Fibroblast of lung (primary cell): Measurements from ENCODE around the gene NMRAL1. TPM values are rescaled to one million over a fixed set of nuclear protein-coding genes. Genes with fewer than 3 reads are reported as not detected.
A peak's percentile ranks its signal among the peaks of the same experiment; 100 is the strongest.

Experiments used
- DNase-seq, 2 donors: peaks; one replicate each; pipeline versions ENCODE4 v3.0.0 to v3.0.0-alpha.2; 2010; ENCODE audit warnings: low read depth in 2 of 2
- H2AFZ ChIP-seq: 2 replicates; pipeline ENCODE4 v1.5.1; 2012; ENCODE audit warnings: low read length, control low read depth, inconsistent platforms
- H3K27ac ChIP-seq: 2 replicates; pipeline ENCODE4 v1.5.1; 2011; ENCODE audit warnings: low read length, control low read depth; ENCODE audit not compliant: insufficient read depth
- H3K27me3 ChIP-seq: 2 replicates; pipeline ENCODE4 v1.5.1; 2011; ENCODE audit warnings: mild to moderate bottlenecking, low read length; ENCODE audit not compliant: control insufficient read depth, insufficient read depth
- H3K36me3 ChIP-seq: 2 replicates; pipeline ENCODE4 v1.5.1; 2011; ENCODE audit warnings: low read length; ENCODE audit not compliant: control insufficient read depth, insufficient read depth
- H3K4me1 ChIP-seq: 2 replicates; pipeline ENCODE4 v1.5.1; 2011; ENCODE audit warnings: low read length; ENCODE audit not compliant: control insufficient read depth, insufficient read depth; ENCODE audit errors: extremely low read depth
- H3K4me2 ChIP-seq: 2 replicates; pipeline ENCODE4 v1.5.1; 2011; ENCODE audit warnings: low read length, control low read depth; ENCODE audit not compliant: insufficient read depth; ENCODE audit errors: extremely low read depth
- H3K4me3 ChIP-seq, 4 experiments: fragments of 200-600 bp in 1 of 4; sonication (generic) in 1 of 4; replicated peaks in 1 of 4; 2 replicates each; pipeline ENCODE4 v1.5.1; 2011 to 2016; ENCODE audit warnings: low read length in 4 of 4, low read depth in 3 of 4, mild to moderate bottlenecking in 3 of 4, control low read depth in 2 of 4, inconsistent platforms in 1 of 4, mixed read lengths in 1 of 4; ENCODE audit not compliant: insufficient read depth in 1 of 4; ENCODE audit errors: control extremely low read depth in 1 of 4
- H3K79me2 ChIP-seq: 2 replicates; pipeline ENCODE4 v1.5.1; 2012; ENCODE audit warnings: mild to moderate bottlenecking, low read length, inconsistent platforms; ENCODE audit not compliant: control insufficient read depth, insufficient read depth
- H3K9ac ChIP-seq: 2 replicates; pipeline ENCODE4 v1.5.1; 2011; ENCODE audit warnings: mild to moderate bottlenecking, low read length, control low read depth; ENCODE audit not compliant: insufficient read depth
- H3K9me3 ChIP-seq: 2 replicates; pipeline ENCODE4 v1.5.1; 2012; ENCODE audit warnings: low read depth, low read length; ENCODE audit not compliant: control insufficient read depth, insufficient read depth
- H4K20me1 ChIP-seq: 2 replicates; pipeline ENCODE4 v1.5.1; 2011; ENCODE audit warnings: low read length; ENCODE audit not compliant: control insufficient read depth, insufficient read depth; ENCODE audit errors: extremely low read depth
- EZH2 ChIP-seq: IDR thresholded peaks from 2 replicates; pipeline ENCODE4 v1.5.1; 2012; ENCODE audit warnings: low read length, control low read depth, mild to moderate bottlenecking; ENCODE audit errors: missing control alignments
- polyA plus RNA-seq, 2 donors: library from polyadenylated mRNA; depleted of rRNA in 1 of 2; stranded (reverse) in 1 of 2; unstranded in 1 of 2; fragments of >200 nt; gene quantifications; 2 replicates each; pipeline ENCODE4 v1.2.1, GENCODE V29; 2011 to 2012; ENCODE audit warnings: missing spikeins in 1 of 2
- total RNA-seq: library from RNA; depleted of rRNA; stranded (reverse); fragments of >200 nt; gene quantifications from 2 replicates; pipeline ENCODE4 v1.2.1, GENCODE V29; 2014
- TF ChIP-seq, protein P1 (sequence below), 2 donors: IDR thresholded peaks in 1 of 2; conservative IDR thresholded peaks in 1 of 2; 1 replicate in 1 of 2; 2 replicates in 1 of 2; pipeline ENCODE4 v1.5.1; 2011 to 2012; ENCODE audit warnings: low read length in 2 of 2, control low read depth in 1 of 2, inconsistent platforms in 1 of 2, low read depth in 1 of 2, mild to moderate bottlenecking in 1 of 2

The NMRAL1 gene
- total and polyA plus RNA-seq, 2 donors (not counting 1 experiment from before 2014, with no cell fraction given), result 33.6 to 73.5 TPM

DNA sequence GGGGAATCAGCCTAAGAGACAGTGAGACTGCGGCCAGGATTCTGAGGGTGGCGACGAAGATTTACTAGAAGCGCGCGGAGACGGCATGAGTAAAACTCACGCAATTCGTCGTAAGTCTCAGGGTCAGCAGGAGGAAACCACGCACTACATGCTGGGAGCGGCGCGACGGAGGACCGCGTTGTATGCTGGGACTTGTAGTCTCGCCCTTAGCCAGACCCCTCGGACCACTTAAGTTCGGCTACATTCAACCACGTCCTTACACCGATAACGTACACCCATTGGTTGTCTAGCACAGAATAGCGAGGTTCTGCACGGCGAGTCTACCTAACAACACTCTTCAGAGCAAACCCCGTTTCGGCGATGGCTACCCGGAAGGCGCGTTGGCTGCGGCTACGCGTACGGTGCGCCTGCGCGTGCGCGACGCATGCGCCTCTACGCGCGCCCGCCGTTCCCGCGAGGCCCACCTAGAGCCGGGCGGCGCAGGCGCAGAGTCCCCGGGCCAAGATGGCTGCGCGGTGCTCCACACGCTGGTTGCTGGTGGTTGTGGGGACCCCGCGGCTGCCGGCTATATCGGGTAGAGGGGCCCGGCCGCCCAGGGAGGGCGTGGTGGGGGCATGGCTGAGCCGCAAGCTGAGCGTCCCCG is 48.9 kb downstream of the NMRAL1 start, which contains the start of gene DNAJA3:
Gene DNAJA3, plus strand, starts transcription at position 491 of the 643 bp plus-strand sequence. Its CDS starts 14 bp downstream, at position 505.
- peak; percentile 96 to 98 for DNase-seq

DNA sequence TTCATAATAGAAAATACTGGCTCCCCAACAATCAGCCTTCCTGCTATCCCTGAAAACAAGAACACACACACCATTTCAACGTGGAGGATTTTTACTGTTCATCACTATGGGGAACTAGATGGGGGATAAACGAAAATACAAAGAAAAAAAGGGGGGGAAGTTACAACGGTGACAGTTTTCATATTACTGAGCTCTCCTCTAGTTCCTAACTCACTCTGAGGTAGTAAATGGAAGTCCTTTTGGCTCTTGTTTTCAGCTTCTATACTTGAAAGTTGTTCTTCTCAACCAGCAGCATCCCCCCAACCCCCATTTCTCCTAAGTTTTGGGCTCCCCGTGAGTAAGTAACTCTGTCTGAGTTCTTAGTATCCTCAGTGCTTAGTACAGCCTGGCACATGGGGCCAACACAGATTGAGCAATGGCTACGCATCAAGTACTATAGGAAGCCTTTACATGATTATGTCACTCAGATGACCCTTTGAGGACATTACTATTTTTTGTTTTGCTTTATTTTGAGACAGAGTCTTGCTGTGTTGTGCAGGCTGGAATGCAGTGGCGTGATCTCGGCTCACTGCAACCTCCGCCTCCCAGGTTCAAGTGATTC is 53.8 kb downstream of the NMRAL1 start:
- no peaks in the 10 kb centered on the region for H4K20me1 ChIP-seq
- no peak for DNase-seq
- peaks cover under 1% of the 10 kb centered on the region for H3K79me2 ChIP-seq
- no peaks in the 10 kb centered on the region for H3K36me3 ChIP-seq
- peaks cover 6% of the 10 kb centered on the region for H3K4me1 ChIP-seq
- H3K4me3 ChIP-seq, result no peak overlapping the region
- H3K9me3 ChIP-seq, result no peaks in the 10 kb centered on the region
- H3K9ac ChIP-seq, result no peak overlapping the region
- no peaks in the 10 kb centered on the region for H3K27me3 ChIP-seq
- no peak for TF ChIP-seq EZH2
- TF ChIP-seq, protein P1, sequence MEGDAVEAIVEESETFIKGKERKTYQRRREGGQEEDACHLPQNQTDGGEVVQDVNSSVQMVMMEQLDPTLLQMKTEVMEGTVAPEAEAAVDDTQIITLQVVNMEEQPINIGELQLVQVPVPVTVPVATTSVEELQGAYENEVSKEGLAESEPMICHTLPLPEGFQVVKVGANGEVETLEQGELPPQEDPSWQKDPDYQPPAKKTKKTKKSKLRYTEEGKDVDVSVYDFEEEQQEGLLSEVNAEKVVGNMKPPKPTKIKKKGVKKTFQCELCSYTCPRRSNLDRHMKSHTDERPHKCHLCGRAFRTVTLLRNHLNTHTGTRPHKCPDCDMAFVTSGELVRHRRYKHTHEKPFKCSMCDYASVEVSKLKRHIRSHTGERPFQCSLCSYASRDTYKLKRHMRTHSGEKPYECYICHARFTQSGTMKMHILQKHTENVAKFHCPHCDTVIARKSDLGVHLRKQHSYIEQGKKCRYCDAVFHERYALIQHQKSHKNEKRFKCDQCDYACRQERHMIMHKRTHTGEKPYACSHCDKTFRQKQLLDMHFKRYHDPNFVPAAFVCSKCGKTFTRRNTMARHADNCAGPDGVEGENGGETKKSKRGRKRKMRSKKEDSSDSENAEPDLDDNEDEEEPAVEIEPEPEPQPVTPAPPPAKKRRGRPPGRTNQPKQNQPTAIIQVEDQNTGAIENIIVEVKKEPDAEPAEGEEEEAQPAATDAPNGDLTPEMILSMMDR (conservative IDR thresholded peaks at IDR 0.05 in 1 of 2, IDR thresholded peaks at IDR 0.05 in 1 of 2; ENCODE audit: low read depth in 1 of 2, low read length in 2 of 2), result no peak
- H3K4me2 ChIP-seq, result no peak overlapping the region
- no peak overlapping the region for H2AFZ ChIP-seq
- no peak overlapping the region for H3K27ac ChIP-seq

More for the DNA sequence above, 48.9 kb downstream of the NMRAL1 start, which contains the start of gene DNAJA3:
- Histone ChIP-seq H3K4me2 (peak within 1 kb of the TSS; percentile 88), H2AFZ (peak within 1 kb of the TSS; percentile 89), H3K9me3 (no peaks in the 10 kb centered on the region), H3K79me2 (peaks cover 38% of the 10 kb centered on the region), H3K9ac (peak within 1 kb of the TSS; percentile 96), H3K27ac (peak within 1 kb of the TSS; percentile 92), H4K20me1 (no peaks in the 10 kb centered on the region), H3K4me1 (peaks cover 7% of the 10 kb centered on the region), H3K4me3 (peak within 1 kb of the TSS; percentile 75 to 99 (median 91)), H3K27me3 (no peaks in the 10 kb centered on the region), H3K36me3 (peaks cover 3% of the 10 kb centered on the region)
- TF ChIP-seq, protein P1 (conservative IDR thresholded peaks at IDR 0.05 in 1 of 2, IDR thresholded peaks at IDR 0.05 in 1 of 2; ENCODE audit: low read depth in 1 of 2, low read length in 2 of 2), result no peak
- no peak for TF ChIP-seq EZH2

DNA sequence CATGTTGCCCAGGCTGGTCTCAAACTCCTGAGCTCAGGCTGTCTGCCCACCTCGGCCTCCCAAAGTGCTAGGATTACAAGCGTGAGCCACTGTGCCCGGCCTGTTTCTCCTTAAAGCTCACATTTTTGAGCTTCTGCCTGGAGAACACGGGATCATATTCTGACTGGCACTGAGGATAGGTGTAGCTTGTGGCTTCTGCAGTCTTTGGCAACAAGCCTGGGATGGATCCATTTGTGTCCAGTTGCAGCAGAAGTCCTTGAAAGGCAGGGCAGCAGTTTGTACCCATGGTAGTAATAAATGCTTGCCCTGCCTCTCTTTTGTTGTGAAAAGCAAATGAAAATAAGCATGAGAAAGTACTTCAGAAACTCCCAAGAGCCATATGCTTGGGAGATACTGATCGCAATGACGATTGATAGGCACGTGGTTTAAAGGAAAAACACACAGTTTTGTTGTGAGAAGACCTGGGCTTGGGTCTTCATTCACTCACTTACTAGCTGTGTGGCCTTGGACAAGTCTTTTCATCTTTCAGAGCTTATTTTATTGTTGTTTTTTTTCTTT is 54.9 kb downstream of the NMRAL1 start:
- no peak for TF ChIP-seq EZH2
- TF ChIP-seq, protein P1 (conservative IDR thresholded peaks at IDR 0.05 in 1 of 2, IDR thresholded peaks at IDR 0.05 in 1 of 2; ENCODE audit: low read depth in 1 of 2, low read length in 2 of 2), result no peak
- no peaks in the 10 kb centered on the region for H3K9me3 ChIP-seq
- DNase-seq, result no peak

More for the DNA sequence above, 54.9 kb downstream of the NMRAL1 start:
- no peaks in the 10 kb centered on the region for H4K20me1 ChIP-seq
- no peak overlapping the region for H3K27ac ChIP-seq
- H3K4me1 ChIP-seq, result peaks cover 8% of the 10 kb centered on the region
- H3K4me2 ChIP-seq, result no peak overlapping the region
- no peaks in the 10 kb centered on the region for H3K36me3 ChIP-seq
- no peak overlapping the region for H2AFZ ChIP-seq
- H3K9ac ChIP-seq, result no peak overlapping the region
- no peak overlapping the region for H3K4me3 ChIP-seq
- H3K27me3 ChIP-seq, result no peaks in the 10 kb centered on the region
- H3K79me2 ChIP-seq, result peaks cover 11% of the 10 kb centered on the region
